Neural crest cell (in vitro differentiated cells): Measurements from ENCODE around the gene ARHGAP28. TPM values are rescaled to one million over a fixed set of nuclear protein-coding genes. Genes with fewer than 3 reads are reported as not detected.

Experiments used
- DNase-seq: peaks from one replicate; pipeline ENCODE4 v3.0.0; 2021; ENCODE audit warnings: low read depth, mixed read lengths, low spot score
- H3K27ac Mint-ChIP-seq: one replicate; pipeline ENCODE4 v1.8.0; 2021; ENCODE audit warnings: mild to moderate bottlenecking, mixed read lengths; ENCODE audit not compliant: unreplicated experiment
- H3K27me3 Mint-ChIP-seq: 2 replicates; pipeline ENCODE4 v1.8.0; 2021; ENCODE audit warnings: low read depth, mild to moderate bottlenecking, mixed read lengths
- H3K36me3 Mint-ChIP-seq: 2 replicates; pipeline ENCODE4 v1.8.0; 2021; ENCODE audit warnings: low read depth, mild to moderate bottlenecking, mixed read lengths
- H3K4me1 Mint-ChIP-seq: 2 replicates; pipeline ENCODE4 v1.8.0; 2021; ENCODE audit warnings: mixed read lengths
- H3K4me3 Mint-ChIP-seq: one replicate; pipeline ENCODE4 v1.8.0; 2021; ENCODE audit warnings: mild to moderate bottlenecking, mixed read lengths
- H3K9me3 Mint-ChIP-seq: 2 replicates; pipeline ENCODE4 v1.8.0; 2021; ENCODE audit warnings: mixed read lengths
- CTCF ChIP-seq: fragments of 200-600 bp; sonication (generic); conservative IDR thresholded peaks from 2 replicates; pipeline ENCODE4 v1.5.0; 2021; ENCODE audit warnings: antibody characterized with exemption, mild to moderate bottlenecking
- total RNA-seq: library from RNA; stranded (reverse); gene quantifications from 2 replicates; pipeline ENCODE4 v1.2.1, GENCODE V29; 2021

Gene ARHGAP28
- total RNA-seq, 1 donor from 2014 or later: 20.2 TPM

GRCh38 chr18:6728331-6728730, 1.2 kb upstream of the ARHGAP28 start:
- no peak for TF ChIP-seq CTCF
- Mint-ChIP-seq H3K36me3 (no peaks in the 10 kb centered on the region), H3K27ac (no peak overlapping the region), H3K4me1 (peaks cover 34% of the 10 kb centered on the region), H3K9me3 (no peaks in the 10 kb centered on the region), H3K4me3 (peak overlapping the region; percentile 98), H3K27me3 (no peaks in the 10 kb centered on the region)
- DNase-seq: no peak

- Mint-ChIP-seq H3K27ac (peak overlapping the region; percentile 99), H3K27me3 (no peaks in the 10 kb centered on the region), H3K36me3 (no peaks in the 10 kb centered on the region), H3K9me3 (no peaks in the 10 kb centered on the region), H3K4me3 (peak overlapping the region; percentile 98), H3K4me1 (peaks cover 37% of the 10 kb centered on the region)
- TF ChIP-seq CTCF: no peak
- no peak for DNase-seq
Observed at GRCh38 chr18:6728809-6729246, 688 bp upstream of the ARHGAP28 start.

DNA sequence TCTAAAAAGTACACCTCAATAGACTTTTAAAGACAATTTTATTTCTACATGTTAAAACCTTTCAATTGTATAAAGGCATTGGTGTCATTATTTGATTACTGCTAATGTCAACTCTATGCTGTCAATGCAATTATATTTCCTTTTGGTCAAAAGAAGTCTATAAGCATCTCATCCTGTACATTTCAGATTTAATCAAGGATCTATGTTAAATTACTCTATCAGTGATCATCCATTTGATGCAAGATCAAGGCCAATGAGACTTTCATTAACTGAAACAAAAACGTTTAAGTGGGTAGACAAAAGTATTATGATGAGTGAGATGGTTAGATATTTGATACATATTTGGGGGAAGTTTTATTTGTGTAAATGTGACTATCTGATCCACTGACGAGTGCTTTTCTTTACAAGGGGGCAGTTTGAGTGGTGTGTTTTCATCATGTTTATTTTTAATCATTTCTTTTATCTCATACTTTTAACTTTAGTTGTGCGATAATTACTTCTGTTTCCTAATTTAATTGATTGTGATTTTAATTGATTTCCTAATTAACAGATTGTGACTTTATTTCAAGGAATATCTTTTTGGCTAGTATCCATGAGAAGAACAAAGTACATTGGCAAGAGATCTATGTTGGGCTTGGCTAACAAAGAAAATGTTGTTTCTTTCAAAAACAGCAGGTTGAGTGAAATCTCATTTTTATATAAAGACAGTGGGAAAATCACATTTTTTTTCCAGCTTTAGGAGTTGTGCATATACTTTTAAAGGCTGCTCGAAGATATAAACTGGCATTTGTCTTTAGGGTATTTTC, 1.1 kb downstream of the ARHGAP28 start:
- peaks cover 51% of the 10 kb centered on the region for H3K4me1 Mint-ChIP-seq
- no peak for DNase-seq
- no peaks in the 10 kb centered on the region for H3K9me3 Mint-ChIP-seq
- peak overlapping the region; percentile 98 for H3K4me3 Mint-ChIP-seq
- TF ChIP-seq CTCF: no peak
- no peak overlapping the region for H3K27ac Mint-ChIP-seq
- H3K36me3 Mint-ChIP-seq: no peaks in the 10 kb centered on the region
- H3K27me3 Mint-ChIP-seq: no peaks in the 10 kb centered on the region

GRCh38 chr18:6731222-6731596, 1.7 kb downstream of the ARHGAP28 start:
- no peak for TF ChIP-seq CTCF
- H3K4me3 Mint-ChIP-seq: peak overlapping the region; percentile 98
- H3K4me1 Mint-ChIP-seq: peaks cover 51% of the 10 kb centered on the region
- H3K36me3 Mint-ChIP-seq: no peaks in the 10 kb centered on the region
- no peak for DNase-seq
- no peaks in the 10 kb centered on the region for H3K9me3 Mint-ChIP-seq
- H3K27me3 Mint-ChIP-seq: no peaks in the 10 kb centered on the region
- H3K27ac Mint-ChIP-seq: no peak overlapping the region

DNA sequence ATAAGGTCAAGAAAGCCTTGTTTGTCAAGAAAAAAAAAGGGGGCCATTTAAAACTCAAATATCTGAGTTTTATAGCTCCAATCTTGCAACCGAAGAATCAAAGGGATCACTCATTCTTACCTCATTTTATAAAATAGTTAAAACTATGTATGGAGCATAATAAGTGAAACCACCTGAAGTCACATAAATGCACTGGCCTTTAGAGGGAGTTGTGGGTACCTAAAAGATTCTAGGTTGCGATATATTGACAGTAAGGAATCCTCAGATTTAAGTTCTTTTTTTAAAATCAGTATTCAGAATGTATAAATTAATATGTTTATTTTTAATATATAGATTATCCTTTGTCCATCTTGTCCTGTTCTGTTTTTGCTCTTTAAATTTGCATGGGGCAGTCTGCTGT, 3.4 kb downstream of the ARHGAP28 start:
- Mint-ChIP-seq H3K4me3 (no peak overlapping the region), H3K9me3 (no peaks in the 10 kb centered on the region), H3K27ac (no peak overlapping the region), H3K4me1 (peaks cover 56% of the 10 kb centered on the region), H3K27me3 (no peaks in the 10 kb centered on the region), H3K36me3 (no peaks in the 10 kb centered on the region)
- no peak for DNase-seq
- TF ChIP-seq CTCF: peak; percentile 43
